Gastroesophageal sphincter (tissue), 3 donors: ENCODE data around the gene TCEAL8.

Experiments used
- CTCF ChIP-seq, 4 experiments: fragments of 200-600 bp in 2 of 4; fragments of 450-650 bp in 2 of 4; sonication (generic) in 1 of 4; IDR thresholded peaks; one replicate each; pipeline ENCODE4 v1.5.1; 2017 to 2019; ENCODE audit warnings: antibody characterized with exemption in 4 of 4, mild to moderate bottlenecking in 2 of 4, moderate library complexity in 2 of 4
- EP300 ChIP-seq: sonication (generic); formaldehyde crosslinking; IDR thresholded peaks from one replicate; pipeline ENCODE4 v1.6.1; 2017; ENCODE audit warnings: antibody characterized with exemption, mild to moderate bottlenecking
- POLR2A ChIP-seq, 2 donors: fragments of 450-650 bp; IDR thresholded peaks; one replicate each; pipeline ENCODE4 v1.6.1; 2017; ENCODE audit warnings: antibody characterized with exemption in 2 of 2, mild to moderate bottlenecking in 2 of 2, moderate library complexity in 1 of 2
- POLR2AphosphoS5 ChIP-seq: sonication (generic); formaldehyde crosslinking; IDR thresholded peaks from one replicate; pipeline ENCODE4 v1.6.1; 2017; ENCODE audit warnings: antibody characterized with exemption

GRCh38 chrX:103240155-103240554 lies 14.8 kb downstream of the TCEAL8 start:
- no peak for TF ChIP-seq EP300
- no peak for TF ChIP-seq CTCF (IDR thresholded peaks at IDR 0.05)
- TF ChIP-seq POLR2AphosphoS5, result no peak
- no peak for TF ChIP-seq POLR2A (IDR thresholded peaks at IDR 0.05)
